Activated CD4-positive, alpha-beta T cell treated with anti-CD3 and anti-CD28 coated beads, Interleukin-2, amount 50 U/mL, for 48 hours (primary cell): Measurements from ENCODE around the gene TIMM22.

ENCODE experiments used
- DNase-seq, 2 experiments: peaks; one replicate each; pipeline ENCODE4 v3.0.0-alpha.2; 2020

The TIMM22 gene

GRCh38 chr17:1022278-1023024, 25.5 kb downstream of the TIMM22 start:
- DNase-seq = no peak

- DNase-seq = no peak
Observed at GRCh38 chr17:1024076-1024475, 27.1 kb downstream of the TIMM22 start.

- DNase-seq = no peak
Observed at GRCh38 chr17:1025733-1026598, 29.0 kb downstream of the TIMM22 start.

- no peak for DNase-seq
Observed at GRCh38 chr17:1026599-1026975, 29.7 kb downstream of the TIMM22 start.

- DNase-seq = no peak
Observed at GRCh38 chr17:1027044-1027443, 30.1 kb downstream of the TIMM22 start.

- DNase-seq = no peak
Observed at GRCh38 chr17:1029196-1029921, 32.4 kb downstream of the TIMM22 start.

- no peak for DNase-seq
Observed at GRCh38 chr17:1029922-1030644, 33.2 kb downstream of the TIMM22 start.

GRCh38 chr17:1030684-1031532, 34.0 kb downstream of the TIMM22 start:
- no peak for DNase-seq

- DNase-seq = no peak
Observed at GRCh38 chr17:1031711-1032110, 34.8 kb downstream of the TIMM22 start.

- DNase-seq = no peak
Observed at GRCh38 chr17:1032391-1032790, 35.5 kb downstream of the TIMM22 start.

GRCh38 chr17:1033503-1033902, 36.6 kb downstream of the TIMM22 start:
- no peak for DNase-seq

GRCh38 chr17:1034652-1035210, 37.8 kb downstream of the TIMM22 start:
- DNase-seq = no peak

- DNase-seq = no peak
Observed at GRCh38 chr17:1035546-1036170, 38.7 kb downstream of the TIMM22 start.

GRCh38 chr17:1036171-1036844, 39.4 kb downstream of the TIMM22 start:
- DNase-seq = no peak

GRCh38 chr17:1036845-1037237, 39.9 kb downstream of the TIMM22 start:
- DNase-seq = no peak

- DNase-seq = no peak
Observed at GRCh38 chr17:1037238-1037879, 40.4 kb downstream of the TIMM22 start.

GRCh38 chr17:1038459-1039122, 41.7 kb downstream of the TIMM22 start:
- no peak for DNase-seq

GRCh38 chr17:1039123-1039507, 42.2 kb downstream of the TIMM22 start:
- DNase-seq = no peak

- DNase-seq = no peak
Observed at GRCh38 chr17:1039511-1040215, 42.7 kb downstream of the TIMM22 start.
